ENCODE measurements around the gene AOPEP. TPM values are rescaled to one million over a fixed set of nuclear protein-coding genes. Genes with fewer than 3 reads are reported as not detected.

AOPEP gene
- polyA plus RNA-seq, 2 of the 4 experiments (the other 2 are of a cell fraction), result 226 to 266 TPM

- Histone ChIP-seq H3K4me3 (peak overlapping the region; percentile 87), H3K4me1 (peaks cover 53% of the 10 kb centered on the region), H3K27ac (peak overlapping the region; percentile 99 to 100), H3K9me3 (no peaks in the 10 kb centered on the region), H3K4me2 (peak overlapping the region; percentile 98)
- ATAC-seq (peak in 1 of 2 experiments; percentile 2; a peak in 2 of 6 replicates), DNase-seq (ENCODE audit: low read depth in 1 of 2, low spot score in 1 of 2) (no peak), FAIRE-seq (no peak)
- 2% methylated on average over 5 of the region's 5 CpGs for WGBS (ENCODE audit: missing lambda C conversion rate)
- ChIA-PET POLR2A (interaction anchor here (0.6 to 5.7 kb wide), 19 partner anchors 9 to 709 kb away, joined by 3 to 93 read pairs (median 9); no protein-coding TSS in a partner anchor), CTCF (interaction anchor here (0.7 to 2.7 kb wide), 14 partner anchors 13 to 326 kb away, joined by 3 to 16 read pairs (median 5); no protein-coding TSS in a partner anchor)
- TF ChIP-seq TFCP2L1 (CRISPR knock-in tag; IDR thresholded peaks at IDR 0.05), result no peak
- TF ChIP-seq ATOH8 (CRISPR knock-in tag; IDR thresholded peaks at IDR 0.05; ENCODE audit: low read depth), result no peak
- TF ChIP-seq JUN (IDR thresholded peaks at IDR 0.05), result peak in 1 of 2 experiments; percentile 2; a peak in 1 of 5 replicates
Observed at GRCh38 chr9:95007226-95007869, 280.8 kb downstream of the AOPEP start.

- peak overlapping the region; percentile 99 to 100 for H3K27ac ChIP-seq
- peak; percentile 12 to 38; a peak in 3 of 6 replicates for ATAC-seq
- WGBS (ENCODE audit: missing lambda C conversion rate), result 2% methylated on average over 15 of the region's 15 CpGs
- peak overlapping the region; percentile 87 for H3K4me3 ChIP-seq
- ChIA-PET POLR2A (interaction anchor here (0.9 to 5.7 kb wide), 12 partner anchors 10 to 225 kb away, joined by 3 to 93 read pairs (median 10); no protein-coding TSS in a partner anchor), CTCF (interaction anchor here (0.7 to 2.7 kb wide), 15 partner anchors 12 to 327 kb away, joined by 3 to 16 read pairs (median 4); no protein-coding TSS in a partner anchor)
- peak in 1 of 2 experiments; percentile 84 for DNase-seq (ENCODE audit: low read depth in 1 of 2, low spot score in 1 of 2)
- FAIRE-seq, result no peak
- H3K9me3 ChIP-seq, result no peaks in the 10 kb centered on the region
- H3K4me2 ChIP-seq, result peak overlapping the region; percentile 98
- H3K4me1 ChIP-seq, result peaks cover 53% of the 10 kb centered on the region
- peak; percentile 66; the same call in 1 of the 2 replicates for TF ChIP-seq HOXB13 (CRISPR knock-in tag; IDR thresholded peaks at IDR 0.05; ENCODE audit: low read depth)
- no peak for TF ChIP-seq FOSL2 (IDR thresholded peaks at IDR 0.05)
- TF ChIP-seq FOSL2 (CRISPR knock-in tag; IDR thresholded peaks at IDR 0.05), result peak; percentile 26; the same call in 1 of the 2 replicates
- TF ChIP-seq TP53 (CRISPR knock-in tag; IDR thresholded peaks at IDR 0.05), result no peak
- no peak for TF ChIP-seq MAFK (IDR thresholded peaks at IDR 0.05; ENCODE audit: partially characterized antibody)
- no peak for TF ChIP-seq CHD2 (IDR thresholded peaks at IDR 0.05; ENCODE audit: low read length, partially characterized antibody)
- TF ChIP-seq E2F6 (IDR thresholded peaks at IDR 0.05; ENCODE audit: borderline replicate concordance, low read depth), result no peak
- TF ChIP-seq ELK1 (IDR thresholded peaks at IDR 0.05; ENCODE audit: low read depth, low read length), result no peak
- TF ChIP-seq NFE2L2 (conservative IDR thresholded peaks at IDR 0.05; ENCODE audit: low read length), result no peak
- no peak for TF ChIP-seq MAZ (IDR thresholded peaks at IDR 0.05; ENCODE audit: borderline replicate concordance, low read depth, low read length)
- TF ChIP-seq CBX2 (IDR thresholded peaks at IDR 0.05; ENCODE audit: borderline replicate concordance, low read depth), result no peak
- TF ChIP-seq BCL3 (IDR thresholded peaks at IDR 0.05), result 0 out of 3 replicates have a peak, but pooled peaks have one; percentile 46
- 0 out of 2 replicates have a peak, but pooled peaks have one; percentile 1 for TF ChIP-seq HMGXB4 (CRISPR knock-in tag; IDR thresholded peaks at IDR 0.05; ENCODE audit: borderline replicate concordance)
- no peak for TF ChIP-seq POLR2A (IDR thresholded peaks at IDR 0.05; ENCODE audit: low read length)
- no peak for TF ChIP-seq HEYL (CRISPR knock-in tag; IDR thresholded peaks at IDR 0.05)
- TF ChIP-seq GATA3 (IDR thresholded peaks at IDR 0.05; ENCODE audit: borderline replicate concordance), result peak; percentile 65; the same call in 1 of the 2 replicates
- TF ChIP-seq TFCP2L1 (CRISPR knock-in tag; IDR thresholded peaks at IDR 0.05), result 0 out of 2 replicates have a peak, but pooled peaks have one; percentile 51
- TF ChIP-seq REST (IDR thresholded peaks at IDR 0.05), result 0 out of 2 replicates have a peak, but pooled peaks have one; percentile 12
- no peak for TF ChIP-seq NPAS2 (CRISPR knock-in tag; IDR thresholded peaks at IDR 0.05; ENCODE audit: borderline replicate concordance)
- TF ChIP-seq JUN (IDR thresholded peaks at IDR 0.05), result peak; percentile 42 to 76; a peak in 4 of 5 replicates
- TF ChIP-seq CEBPB (IDR thresholded peaks at IDR 0.05), result 0 out of 4 replicates have a peak, but pooled peaks of 1 of the 2 experiments have one; percentile 8
- no peak for TF ChIP-seq SREBF2 (IDR thresholded peaks at IDR 0.05)
- no peak for TF ChIP-seq RCOR1 (IDR thresholded peaks at IDR 0.05; ENCODE audit: low read depth, low read length)
Observed at GRCh38 chr9:95008151-95008771, 281.8 kb downstream of the AOPEP start.
